Activated CD4-positive, alpha-beta T cell treated with anti-CD3 and anti-CD28 coated beads for 48 hours (primary cell): ENCODE results near the gene CXCL12.

Experiments
- DNase-seq: peaks from one replicate; pipeline ENCODE4 v3.0.0-alpha.2; 2020

Gene CXCL12

GRCh38 chr10:44327461-44327860 is 57.4 kb downstream of the CXCL12 start:
- DNase-seq = no peak
